Activated T-cell treated with anti-CD3 and anti-CD28 coated beads, Interleukin-2, amount 50 U/mL, for 24 hours (primary cell): Measurements from ENCODE around the gene S100A11.

Source experiments
- DNase-seq: peaks from one replicate; pipeline ENCODE4 v3.0.0-alpha.2; 2020
- H3K27ac Mint-ChIP-seq: 2 replicates; pipeline ENCODE4 v1.8.0; 2020; ENCODE audit warnings: mild to moderate bottlenecking, mixed read lengths
- H3K27me3 Mint-ChIP-seq: 2 replicates; pipeline ENCODE4 v1.8.0; 2020; ENCODE audit warnings: mixed read lengths
- H3K36me3 Mint-ChIP-seq: 2 replicates; pipeline ENCODE4 v1.8.0; 2020; ENCODE audit warnings: low read depth, mixed read lengths
- H3K4me1 Mint-ChIP-seq: 2 replicates; pipeline ENCODE4 v1.8.0; 2020; ENCODE audit warnings: low read depth, mixed read lengths
- H3K4me3 Mint-ChIP-seq: 2 replicates; pipeline ENCODE4 v1.8.0; 2020; ENCODE audit warnings: mild to moderate bottlenecking, moderate library complexity, mixed read lengths
- H3K9me3 Mint-ChIP-seq: 2 replicates; pipeline ENCODE4 v1.8.0; 2020; ENCODE audit warnings: mixed read lengths

The S100A11 gene

DNA sequence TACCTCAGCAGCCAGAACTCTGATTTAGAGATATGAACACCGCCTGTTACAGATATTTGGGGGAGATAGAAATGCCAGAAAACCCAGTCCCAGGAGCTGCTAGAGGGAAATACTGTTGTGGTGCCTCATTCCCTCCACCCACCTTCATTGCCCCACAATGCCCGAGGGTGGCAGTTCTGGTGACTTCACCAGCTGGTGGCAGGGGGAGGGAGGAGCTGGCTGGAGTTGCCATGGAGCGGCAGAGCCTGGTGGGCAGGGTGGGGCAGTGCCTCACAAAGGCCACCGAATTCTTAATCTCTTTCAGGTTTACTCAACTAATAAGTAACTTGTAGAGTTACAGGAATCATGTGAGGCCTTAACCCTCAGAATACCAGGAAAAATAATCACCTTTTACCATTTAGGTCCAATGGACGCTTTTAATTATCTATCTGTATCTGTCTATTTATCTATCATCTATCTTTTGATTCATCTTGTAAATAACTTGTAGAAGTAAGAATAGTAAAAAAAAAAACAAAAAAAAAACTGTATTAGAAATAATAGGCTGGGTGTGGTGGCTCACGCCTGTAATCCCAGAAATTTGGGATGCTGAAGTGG lies 11.7 kb upstream of the S100A11 start:
- Mint-ChIP-seq H3K27me3 (peaks cover 4% of the 10 kb centered on the region), H3K9me3 (no peaks in the 10 kb centered on the region), H3K27ac (peak overlapping the region; percentile 98), H3K4me3 (peak overlapping the region; percentile 76), H3K4me1 (peaks cover 37% of the 10 kb centered on the region), H3K36me3 (no peaks in the 10 kb centered on the region)
- no peak for DNase-seq

DNA sequence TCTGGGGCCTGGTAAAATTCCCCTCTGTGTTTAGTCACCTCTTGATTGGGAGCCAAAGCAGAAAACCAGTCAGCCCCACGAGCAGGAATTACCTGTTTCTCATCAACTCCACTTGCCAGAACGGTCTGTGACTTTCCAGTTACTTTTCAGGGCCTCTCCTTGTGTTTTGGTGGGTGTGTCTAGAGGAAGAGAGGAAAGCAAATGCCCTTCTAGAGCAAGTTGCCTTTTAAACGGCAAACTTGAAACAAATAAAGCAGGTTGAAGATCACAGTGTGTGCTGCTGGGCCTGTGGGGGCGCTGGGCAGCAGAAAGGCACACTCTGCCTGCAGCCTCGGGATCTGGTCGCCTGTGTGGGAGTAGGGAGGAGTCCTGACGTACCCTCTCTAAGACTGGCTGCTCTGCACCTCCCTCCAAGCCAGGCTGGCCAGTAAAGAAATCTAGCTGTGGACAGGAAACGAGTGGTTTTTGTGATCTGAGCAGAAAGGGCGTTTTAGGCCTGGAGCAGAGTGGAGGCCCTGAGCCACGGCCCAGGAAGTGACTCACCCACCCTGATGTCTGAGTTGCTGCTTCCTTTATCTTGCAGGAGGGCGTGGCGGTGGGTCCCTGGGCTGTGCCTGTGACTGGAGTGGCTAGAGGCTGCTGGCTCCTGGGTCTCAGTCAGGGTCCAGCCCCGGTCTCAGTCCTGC lies 11.1 kb upstream of the S100A11 start:
- Mint-ChIP-seq H3K4me1 (peaks cover 37% of the 10 kb centered on the region), H3K4me3 (peak overlapping the region; percentile 76)

DNA sequence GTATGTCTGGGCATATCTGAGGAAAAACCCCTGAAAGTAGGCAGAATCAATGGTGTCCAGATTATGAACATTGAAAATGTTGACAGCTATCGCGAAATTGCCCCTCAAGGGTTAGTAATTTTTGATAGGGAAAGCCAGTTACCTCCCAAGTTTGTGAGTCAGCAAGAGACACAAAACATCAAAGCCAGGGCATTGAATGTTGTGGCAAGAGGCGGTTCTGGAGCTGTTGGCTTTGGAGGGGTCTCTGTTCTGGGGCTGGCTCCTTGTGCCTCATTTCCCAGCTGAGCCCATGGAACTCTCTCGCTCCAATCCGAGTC lies 10.6 kb upstream of the S100A11 start:
- no peaks in the 10 kb centered on the region for H3K9me3 Mint-ChIP-seq
- peak overlapping the region; percentile 76 for H3K4me3 Mint-ChIP-seq
- peaks cover 35% of the 10 kb centered on the region for H3K4me1 Mint-ChIP-seq
- DNase-seq = no peak
- no peaks in the 10 kb centered on the region for H3K27me3 Mint-ChIP-seq
- peak overlapping the region; percentile 98 for H3K27ac Mint-ChIP-seq
- H3K36me3 Mint-ChIP-seq = no peaks in the 10 kb centered on the region

More for the DNA sequence above, 11.1 kb upstream of the S100A11 start:
- DNase-seq = peak; percentile 86
- H3K27me3 Mint-ChIP-seq = peaks cover 2% of the 10 kb centered on the region
- H3K9me3 Mint-ChIP-seq = no peaks in the 10 kb centered on the region
- H3K36me3 Mint-ChIP-seq = no peaks in the 10 kb centered on the region
- H3K27ac Mint-ChIP-seq = peak overlapping the region; percentile 98

DNA sequence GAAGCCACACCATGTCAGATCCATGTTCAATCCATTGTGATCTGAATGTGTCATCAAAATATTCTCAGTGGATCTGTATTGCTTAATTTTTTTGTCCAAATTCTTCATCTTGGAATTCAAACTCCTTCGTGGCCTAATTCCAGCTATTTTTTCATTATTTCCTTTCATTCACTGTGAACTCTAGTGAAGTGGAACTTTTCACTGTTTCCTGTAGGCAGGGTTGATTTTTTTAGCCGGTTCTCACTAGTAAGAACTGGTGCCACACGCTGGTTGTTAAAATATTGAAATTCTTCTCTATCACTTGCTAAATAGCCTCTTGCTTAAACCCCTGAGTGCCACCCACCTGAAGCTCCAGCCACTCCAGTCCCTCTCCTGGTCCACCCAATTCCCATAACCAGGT lies 7.6 kb upstream of the S100A11 start:
- H3K4me3 Mint-ChIP-seq = no peak overlapping the region
- no peaks in the 10 kb centered on the region for H3K27me3 Mint-ChIP-seq
- no peak for DNase-seq
- H3K27ac Mint-ChIP-seq = no peak overlapping the region
- H3K36me3 Mint-ChIP-seq = no peaks in the 10 kb centered on the region
- no peaks in the 10 kb centered on the region for H3K9me3 Mint-ChIP-seq
- H3K4me1 Mint-ChIP-seq = peaks cover 29% of the 10 kb centered on the region

DNA sequence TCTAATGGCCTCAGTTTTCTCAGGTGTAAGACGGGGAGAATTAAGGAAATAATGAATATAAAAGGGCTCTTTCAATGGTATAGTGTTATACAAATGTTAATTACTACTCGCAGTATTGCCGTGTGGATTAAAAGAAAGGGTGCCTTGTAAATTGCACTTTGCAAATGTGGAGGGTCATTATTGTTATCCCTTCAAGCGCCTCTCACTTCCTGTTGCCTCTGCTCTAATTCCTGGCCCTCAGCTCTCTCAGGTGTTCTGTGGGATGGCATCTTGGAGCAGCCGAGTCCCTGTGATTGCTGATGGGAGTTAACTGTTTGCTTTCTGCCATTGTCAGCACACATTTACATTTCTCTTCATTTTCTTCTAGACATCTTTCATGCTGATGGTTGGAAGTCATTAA lies 7.1 kb upstream of the S100A11 start:
- no peak for DNase-seq

DNA sequence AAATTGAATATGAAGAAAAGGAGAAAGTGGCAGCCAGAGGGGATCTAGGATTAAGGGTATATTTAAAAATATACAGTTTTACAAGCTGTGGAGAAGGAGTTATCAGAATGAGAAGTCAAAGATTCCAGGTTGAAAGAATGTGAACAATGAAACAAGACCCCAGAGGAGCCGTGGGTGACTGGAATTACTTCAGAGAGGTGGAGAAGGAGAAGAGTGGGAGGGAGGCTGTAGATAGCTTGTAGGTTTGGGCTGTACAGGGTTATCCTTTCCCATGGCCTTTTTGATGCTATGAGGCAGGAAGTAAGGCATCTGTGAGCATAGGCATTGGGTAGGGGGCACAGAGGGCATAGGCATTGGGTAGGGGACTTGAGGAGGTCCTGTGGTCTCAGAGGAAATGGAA lies 5.2 kb upstream of the S100A11 start:
- DNase-seq = no peak
- Mint-ChIP-seq H3K9me3 (no peaks in the 10 kb centered on the region), H3K4me1 (peaks cover 14% of the 10 kb centered on the region), H3K36me3 (no peaks in the 10 kb centered on the region), H3K4me3 (no peak overlapping the region), H3K27ac (no peak overlapping the region), H3K27me3 (no peaks in the 10 kb centered on the region)

More for the DNA sequence above, 7.1 kb upstream of the S100A11 start:
- no peaks in the 10 kb centered on the region for H3K36me3 Mint-ChIP-seq
- no peak overlapping the region for H3K4me3 Mint-ChIP-seq
- peaks cover 26% of the 10 kb centered on the region for H3K4me1 Mint-ChIP-seq
- no peaks in the 10 kb centered on the region for H3K9me3 Mint-ChIP-seq
- no peaks in the 10 kb centered on the region for H3K27me3 Mint-ChIP-seq
- H3K27ac Mint-ChIP-seq = no peak overlapping the region

DNA sequence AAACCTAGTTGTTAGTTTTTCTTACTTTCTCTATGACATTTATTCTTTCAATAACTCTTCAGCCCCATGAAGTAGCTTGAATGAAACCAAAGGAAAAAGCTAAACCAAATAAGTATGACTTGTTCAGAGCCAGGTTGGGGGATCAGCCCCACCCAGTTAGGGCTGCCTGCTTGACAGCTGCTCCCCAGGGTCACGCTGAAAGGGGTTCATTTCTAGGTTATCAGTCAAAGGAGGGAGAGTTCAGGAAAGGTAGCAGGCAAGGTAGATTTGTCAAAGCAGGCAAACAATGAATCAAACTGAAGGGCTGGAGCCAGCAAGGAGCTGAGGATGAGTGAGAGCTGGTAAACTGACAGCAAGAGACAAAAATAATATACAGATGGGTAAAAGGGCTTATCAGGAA lies 3.1 kb upstream of the S100A11 start:
- peaks cover 13% of the 10 kb centered on the region for H3K4me1 Mint-ChIP-seq
- peaks cover 17% of the 10 kb centered on the region for H3K36me3 Mint-ChIP-seq
- H3K27ac Mint-ChIP-seq = no peak overlapping the region
- H3K9me3 Mint-ChIP-seq = no peaks in the 10 kb centered on the region
- H3K27me3 Mint-ChIP-seq = no peaks in the 10 kb centered on the region
- no peak for DNase-seq
- H3K4me3 Mint-ChIP-seq = no peak overlapping the region

GRCh38 chr1:152039461-152039860 lies 2.7 kb upstream of the S100A11 start:
- peaks cover 22% of the 10 kb centered on the region for H3K36me3 Mint-ChIP-seq
- H3K4me1 Mint-ChIP-seq = peaks cover 16% of the 10 kb centered on the region
- no peaks in the 10 kb centered on the region for H3K27me3 Mint-ChIP-seq
- no peak overlapping the region for H3K4me3 Mint-ChIP-seq
- no peak overlapping the region for H3K27ac Mint-ChIP-seq
- DNase-seq = no peak
- no peaks in the 10 kb centered on the region for H3K9me3 Mint-ChIP-seq

- Mint-ChIP-seq H3K27ac (no peak overlapping the region), H3K27me3 (no peaks in the 10 kb centered on the region), H3K4me1 (peaks cover 21% of the 10 kb centered on the region), H3K36me3 (peaks cover 28% of the 10 kb centered on the region), H3K9me3 (no peaks in the 10 kb centered on the region), H3K4me3 (no peak overlapping the region)
- DNase-seq = no peak
Observed at GRCh38 chr1:152038871-152039270, 2.1 kb upstream of the S100A11 start.

GRCh38 chr1:152035539-152036266 lies 1.1 kb downstream of the S100A11 start:
- peaks cover 3% of the 10 kb centered on the region for H3K9me3 Mint-ChIP-seq
- no peaks in the 10 kb centered on the region for H3K27me3 Mint-ChIP-seq
- peak overlapping the region; percentile 96 for H3K4me3 Mint-ChIP-seq
- peaks cover 59% of the 10 kb centered on the region for H3K36me3 Mint-ChIP-seq
- peaks cover 43% of the 10 kb centered on the region for H3K4me1 Mint-ChIP-seq
- peak overlapping the region; percentile 97 for H3K27ac Mint-ChIP-seq
- DNase-seq = no peak

GRCh38 chr1:152034654-152035538 lies 1.9 kb downstream of the S100A11 start:
- Mint-ChIP-seq H3K27ac (peak overlapping the region; percentile 97), H3K9me3 (peaks cover 3% of the 10 kb centered on the region), H3K4me1 (peaks cover 48% of the 10 kb centered on the region), H3K36me3 (peaks cover 65% of the 10 kb centered on the region), H3K27me3 (no peaks in the 10 kb centered on the region), H3K4me3 (peak overlapping the region; percentile 96)
- DNase-seq = peak; percentile 69

DNA sequence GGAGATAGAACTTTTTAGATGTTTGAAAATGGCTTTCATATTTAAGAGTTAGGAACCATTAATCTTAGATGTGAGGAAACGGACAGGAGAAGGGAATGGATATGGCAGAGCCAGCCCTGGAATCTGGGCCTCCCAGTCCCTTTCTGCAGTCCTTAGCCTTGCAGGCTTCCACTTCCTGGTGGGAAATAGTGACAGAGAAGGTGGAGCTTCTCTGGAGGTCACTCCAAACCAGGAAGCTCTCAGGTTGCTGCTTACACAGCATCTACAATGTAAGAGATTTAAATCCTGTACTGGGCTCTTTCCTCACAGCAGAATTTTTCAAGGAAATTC lies 2.5 kb downstream of the S100A11 start:
- H3K27ac Mint-ChIP-seq = peak overlapping the region; percentile 97
- no peak for DNase-seq
- H3K9me3 Mint-ChIP-seq = peaks cover 3% of the 10 kb centered on the region
- H3K4me1 Mint-ChIP-seq = peaks cover 53% of the 10 kb centered on the region
- H3K4me3 Mint-ChIP-seq = peak overlapping the region; percentile 96
- H3K27me3 Mint-ChIP-seq = no peaks in the 10 kb centered on the region
- peaks cover 69% of the 10 kb centered on the region for H3K36me3 Mint-ChIP-seq

- H3K36me3 Mint-ChIP-seq = peaks cover 54% of the 10 kb centered on the region
- peak overlapping the region; percentile 92 for H3K27ac Mint-ChIP-seq
- no peak overlapping the region for H3K4me3 Mint-ChIP-seq
- no peaks in the 10 kb centered on the region for H3K27me3 Mint-ChIP-seq
- peaks cover 3% of the 10 kb centered on the region for H3K9me3 Mint-ChIP-seq
- H3K4me1 Mint-ChIP-seq = peaks cover 54% of the 10 kb centered on the region
- DNase-seq = no peak
Observed at GRCh38 chr1:152029929-152030211, 6.9 kb downstream of the S100A11 start.

GRCh38 chr1:152029144-152029928 lies 7.5 kb downstream of the S100A11 start:
- DNase-seq = no peak
- Mint-ChIP-seq H3K4me3 (peak overlapping the region; percentile 5), H3K36me3 (peaks cover 48% of the 10 kb centered on the region), H3K27ac (peak overlapping the region; percentile 92), H3K27me3 (no peaks in the 10 kb centered on the region), H3K4me1 (peaks cover 50% of the 10 kb centered on the region), H3K9me3 (peaks cover 3% of the 10 kb centered on the region)
